Hepatocyte (in vitro differentiated cells): ENCODE results near the gene TMEM147. TPM values are rescaled to one million over a fixed set of nuclear protein-coding genes. Genes with fewer than 3 reads are reported as not detected.

Experiments used
- DNase-seq: peaks from one replicate; pipeline ENCODE4 v3.0.0-alpha.2; 2016; ENCODE audit warnings: low spot score
- H2AFZ ChIP-seq: fragments of 200-600 bp; sonication (generic); 2 replicates; pipeline ENCODE4 v1.6.0; 2016; ENCODE audit warnings: antibody characterized with exemption, mild to moderate bottlenecking
- H3K27ac ChIP-seq: fragments of 200-600 bp; sonication (generic); 2 replicates; pipeline ENCODE4 v1.5.1; 2016; ENCODE audit warnings: mild to moderate bottlenecking
- H3K27me3 ChIP-seq: fragments of 200-600 bp; sonication (generic); 2 replicates; pipeline ENCODE4 v1.6.1; 2016
- H3K36me3 ChIP-seq: fragments of 200-600 bp; sonication (generic); replicated peaks from 2 replicates; pipeline ENCODE4 v1.5.1; 2016; ENCODE audit warnings: low read depth; ENCODE audit not compliant: insufficient read depth
- H3K4me1 ChIP-seq: fragments of 200-600 bp; sonication (generic); 2 replicates; pipeline ENCODE4 v1.5.1; 2016; ENCODE audit warnings: mild to moderate bottlenecking, moderate library complexity; ENCODE audit not compliant: insufficient read depth
- H3K4me2 ChIP-seq: fragments of 200-600 bp; sonication (generic); 2 replicates; pipeline ENCODE4 v1.6.0; 2016
- H3K4me3 ChIP-seq: fragments of 200-600 bp; sonication (generic); 2 replicates; pipeline ENCODE4 v1.5.1; 2016; ENCODE audit warnings: mild to moderate bottlenecking
- H3K79me2 ChIP-seq: fragments of 200-600 bp; sonication (generic); 2 replicates; pipeline ENCODE4 v1.6.0; 2017; ENCODE audit warnings: mild to moderate bottlenecking
- H3K9me2 ChIP-seq: fragments of 200-600 bp; sonication (generic); replicated peaks from 2 replicates; pipeline ENCODE4 v1.6.0; 2017; ENCODE audit warnings: mild to moderate bottlenecking; ENCODE audit not compliant: insufficient read depth
- H3K9me3 ChIP-seq: fragments of 200-600 bp; sonication (generic); 2 replicates; pipeline ENCODE4 v1.5.1; 2016; ENCODE audit warnings: low read depth, mild to moderate bottlenecking
- H4K20me1 ChIP-seq: fragments of 200-600 bp; sonication (generic); 2 replicates; pipeline ENCODE4 v1.6.0; 2016; ENCODE audit warnings: mild to moderate bottlenecking; ENCODE audit not compliant: insufficient read depth, poor library complexity, severe bottlenecking
- EZH2 ChIP-seq: fragments of 200-600 bp; sonication (generic); IDR thresholded peaks from 2 replicates; pipeline ENCODE4 v1.6.1; 2016; ENCODE audit warnings: antibody characterized with exemption, mild to moderate bottlenecking, borderline replicate concordance
- EZH2phosphoT487 ChIP-seq: fragments of 200-600 bp; sonication (generic); IDR thresholded peaks from one replicate; pipeline ENCODE4 v1.6.1; 2018; ENCODE audit warnings: antibody characterized with exemption, mild to moderate bottlenecking, low read depth, moderate library complexity; ENCODE audit not compliant: unreplicated experiment, severe bottlenecking
- WGBS: methylation state at CpG from one replicate; pipeline ENCODE4 v1.1.6; 2016; ENCODE audit warnings: low lambda C conversion rate; ENCODE audit errors: missing lambda C conversion rate; 5-methylcytosine and 5-hydroxymethylcytosine counted together
- polyA plus RNA-seq: library from polyadenylated mRNA; unstranded; fragments of >200 nt; fragmentation: Nextera tagmentation; extraction: Ambion mirVana; gene quantifications from 2 replicates; pipeline ENCODE4 v1.2.1, GENCODE V29; 2016
- total RNA-seq: library from RNA; depleted of rRNA; stranded (reverse); fragments of >200 nt; gene quantifications from 2 replicates; pipeline ENCODE4 v1.2.3, GENCODE V29; 2014
- TF ChIP-seq, protein P1 (sequence below): fragments of 200-600 bp; sonication (generic); IDR thresholded peaks from 2 replicates; pipeline ENCODE4 v1.5.1; 2016; ENCODE audit warnings: antibody characterized with exemption, mild to moderate bottlenecking; ENCODE audit not compliant: poor library complexity

The TMEM147 gene
- total RNA-seq (115 and 133 TPM in 2 replicates), polyA plus RNA-seq (287 and 288 TPM in 2 replicates)

- 2% methylated on average over 64 of the region's 85 CpGs for WGBS
- H3K27ac ChIP-seq = peak within 1 kb of the TSS; percentile 69
- peak; percentile 98 for DNase-seq
- H2AFZ ChIP-seq = peak within 1 kb of the TSS; percentile 85
- no peaks in the 10 kb centered on the region for H3K9me2 ChIP-seq
- TF ChIP-seq, protein P1, sequence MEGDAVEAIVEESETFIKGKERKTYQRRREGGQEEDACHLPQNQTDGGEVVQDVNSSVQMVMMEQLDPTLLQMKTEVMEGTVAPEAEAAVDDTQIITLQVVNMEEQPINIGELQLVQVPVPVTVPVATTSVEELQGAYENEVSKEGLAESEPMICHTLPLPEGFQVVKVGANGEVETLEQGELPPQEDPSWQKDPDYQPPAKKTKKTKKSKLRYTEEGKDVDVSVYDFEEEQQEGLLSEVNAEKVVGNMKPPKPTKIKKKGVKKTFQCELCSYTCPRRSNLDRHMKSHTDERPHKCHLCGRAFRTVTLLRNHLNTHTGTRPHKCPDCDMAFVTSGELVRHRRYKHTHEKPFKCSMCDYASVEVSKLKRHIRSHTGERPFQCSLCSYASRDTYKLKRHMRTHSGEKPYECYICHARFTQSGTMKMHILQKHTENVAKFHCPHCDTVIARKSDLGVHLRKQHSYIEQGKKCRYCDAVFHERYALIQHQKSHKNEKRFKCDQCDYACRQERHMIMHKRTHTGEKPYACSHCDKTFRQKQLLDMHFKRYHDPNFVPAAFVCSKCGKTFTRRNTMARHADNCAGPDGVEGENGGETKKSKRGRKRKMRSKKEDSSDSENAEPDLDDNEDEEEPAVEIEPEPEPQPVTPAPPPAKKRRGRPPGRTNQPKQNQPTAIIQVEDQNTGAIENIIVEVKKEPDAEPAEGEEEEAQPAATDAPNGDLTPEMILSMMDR = no peak
- TF ChIP-seq EZH2 = no peak
- TF ChIP-seq EZH2phosphoT487 = no peak
- peak within 1 kb of the TSS; percentile 74 for H3K4me3 ChIP-seq
- H3K4me1 ChIP-seq = peaks cover 15% of the 10 kb centered on the region
- H4K20me1 ChIP-seq = no peaks in the 10 kb centered on the region
- no peaks in the 10 kb centered on the region for H3K9me3 ChIP-seq
- H3K79me2 ChIP-seq = peaks cover 35% of the 10 kb centered on the region
- H3K4me2 ChIP-seq = peak within 1 kb of the TSS; percentile 86
- H3K36me3 ChIP-seq = no peaks in the 10 kb centered on the region
- no peaks in the 10 kb centered on the region for H3K27me3 ChIP-seq
These were observed at the start of gene TMEM147 for GRCh38 chr19:35545001-35545854. Gene TMEM147 (plus strand): TSS chr19:35545626. CDS start chr19:35545740, 114 bp downstream.

GRCh38 chr19:35497406-35497805 is 48.0 kb upstream of the TMEM147 start:
- peaks cover 6% of the 10 kb centered on the region for H3K4me1 ChIP-seq
- H3K27ac ChIP-seq = no peak overlapping the region
- H3K4me2 ChIP-seq = no peak overlapping the region
- TF ChIP-seq EZH2phosphoT487 (no peak), EZH2 (no peak)
- TF ChIP-seq, protein P1 = no peak
- H2AFZ ChIP-seq = no peak overlapping the region
- H3K36me3 ChIP-seq = no peaks in the 10 kb centered on the region
- DNase-seq = no peak
- H3K27me3 ChIP-seq = no peaks in the 10 kb centered on the region
- H3K79me2 ChIP-seq = no peaks in the 10 kb centered on the region
- H3K9me3 ChIP-seq = no peaks in the 10 kb centered on the region
- H3K4me3 ChIP-seq = no peak overlapping the region
- 91% methylated on average over 14 of the region's 14 CpGs for WGBS
- H4K20me1 ChIP-seq = no peaks in the 10 kb centered on the region
- H3K9me2 ChIP-seq = no peaks in the 10 kb centered on the region

- TF ChIP-seq EZH2phosphoT487 (no peak), EZH2 (no peak)
- TF ChIP-seq, protein P1 = no peak
- H3K4me3 ChIP-seq = no peak overlapping the region
- no peaks in the 10 kb centered on the region for H3K27me3 ChIP-seq
- no peak overlapping the region for H3K27ac ChIP-seq
- H3K9me3 ChIP-seq = no peaks in the 10 kb centered on the region
- no peaks in the 10 kb centered on the region for H4K20me1 ChIP-seq
- DNase-seq = no peak
- H3K36me3 ChIP-seq = no peaks in the 10 kb centered on the region
- H2AFZ ChIP-seq = no peak overlapping the region
- no peak overlapping the region for H3K4me2 ChIP-seq
- no peaks in the 10 kb centered on the region for H3K9me2 ChIP-seq
- 86% methylated on average over 3 of the region's 3 CpGs for WGBS
- H3K4me1 ChIP-seq = peaks cover 6% of the 10 kb centered on the region
- H3K79me2 ChIP-seq = no peaks in the 10 kb centered on the region
These were observed 47.2 kb upstream of the TMEM147 start for GRCh38 chr19:35498220-35498619.
